ENCODE results near the gene HSPA6.
"Not testable (repeated sequence)": the region's sequence is repeated elsewhere in the genome, so short reads cannot be mapped to it uniquely, and the experiment has no call there.

GRCh38 chr1:161553631-161554030 is 29.3 kb downstream of the HSPA6 start:
- not testable (repeated sequence) for TF ChIP-seq CTCF (IDR thresholded peaks at IDR 0.05 in 2 of 3, conservative IDR thresholded peaks at IDR 0.05 in 1 of 3; ENCODE audit: borderline replicate concordance in 1 of 3, insufficient read depth in 1 of 3, low read depth in 2 of 3, low read length in 2 of 3); ELF1 (IDR thresholded peaks at IDR 0.05; ENCODE audit: borderline replicate concordance, low read depth); SP1 (IDR thresholded peaks at IDR 0.05; ENCODE audit: low read depth); SRF (IDR thresholded peaks at IDR 0.05; ENCODE audit: low read depth); ZBTB33 (IDR thresholded peaks at IDR 0.05; ENCODE audit: extremely low read depth, insufficient replicate concordance, low read length)

All from HCT116 (cell line).